Activated CD4-positive, alpha-beta T cell treated with anti-CD3 and anti-CD28 coated beads for 48 hours (primary cell): Measurements from ENCODE around the gene C19orf12.
"Not testable (repeated sequence)": the region's sequence is repeated elsewhere in the genome, so short reads cannot be mapped to it uniquely, and the experiment has no call there.

Experiments
- DNase-seq: peaks from one replicate; pipeline ENCODE4 v3.0.0-alpha.2; 2020

The C19orf12 gene

DNA sequence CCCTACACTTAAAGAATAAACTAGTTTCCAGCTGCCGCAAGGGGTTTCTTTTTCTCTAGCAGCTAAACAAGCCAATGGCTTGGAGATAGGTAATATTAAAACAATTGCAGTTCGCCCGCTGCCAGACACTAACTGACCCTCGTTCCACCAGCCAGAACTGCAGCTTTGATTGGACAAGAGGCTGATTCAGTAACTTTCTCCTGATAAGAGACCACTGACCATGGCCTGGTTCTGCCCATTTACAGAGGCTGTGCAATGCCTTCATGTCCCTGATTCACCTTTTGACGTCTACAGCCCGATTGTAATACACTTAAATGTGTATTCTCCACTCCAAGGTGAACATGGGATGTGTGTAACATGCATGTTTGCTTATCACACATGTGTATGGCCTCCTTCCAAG is 12.8 kb upstream of the C19orf12 start:
- DNase-seq = no peak

DNA sequence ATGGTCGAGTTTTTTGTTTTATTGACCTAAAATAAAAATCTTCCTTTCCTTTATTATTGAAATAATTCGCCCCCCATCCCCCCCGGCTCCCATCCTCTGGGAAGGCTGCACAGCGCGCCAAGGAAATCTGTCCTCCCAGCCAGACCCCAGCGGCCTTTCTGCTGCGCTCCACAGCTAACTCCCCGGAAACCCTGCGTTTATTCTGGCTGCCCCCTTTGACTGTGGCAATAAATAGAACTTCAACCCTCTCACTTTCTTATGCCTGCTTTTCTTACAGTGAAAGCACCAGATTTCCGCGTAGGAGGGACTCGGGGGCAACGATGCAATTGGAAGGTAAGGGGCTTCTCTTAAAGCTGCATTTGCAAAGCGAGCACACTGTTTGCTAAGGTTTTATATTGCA is 9.7 kb upstream of the C19orf12 start:
- DNase-seq = no peak

DNA sequence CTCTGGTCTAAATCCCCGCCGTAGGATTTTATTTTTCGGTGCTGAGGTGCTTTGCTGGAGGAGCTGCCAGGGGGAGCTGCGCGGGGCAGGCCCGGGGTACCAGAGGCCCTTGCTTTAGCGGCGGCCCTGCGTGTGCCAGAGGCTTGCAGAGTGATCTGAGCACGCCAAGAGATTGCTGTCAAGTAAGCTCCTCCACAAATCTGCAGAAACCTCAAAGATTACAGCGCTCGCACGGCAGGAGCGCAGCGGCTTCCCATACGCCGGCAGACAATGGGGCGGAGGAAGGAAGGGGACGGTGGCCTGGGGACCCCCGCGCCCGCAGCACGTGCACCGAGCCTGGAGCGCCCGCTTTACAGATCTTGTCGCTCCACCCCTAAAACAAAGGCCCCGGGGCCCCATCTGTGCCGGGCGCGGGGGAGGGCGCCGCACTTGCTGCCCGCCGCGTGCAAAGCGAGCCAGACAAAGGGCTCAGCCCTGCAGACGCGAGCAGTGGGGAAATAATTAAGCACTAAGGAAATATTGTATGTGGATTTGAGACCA is 9.1 kb upstream of the C19orf12 start:
- peak; percentile 54 for DNase-seq

DNA sequence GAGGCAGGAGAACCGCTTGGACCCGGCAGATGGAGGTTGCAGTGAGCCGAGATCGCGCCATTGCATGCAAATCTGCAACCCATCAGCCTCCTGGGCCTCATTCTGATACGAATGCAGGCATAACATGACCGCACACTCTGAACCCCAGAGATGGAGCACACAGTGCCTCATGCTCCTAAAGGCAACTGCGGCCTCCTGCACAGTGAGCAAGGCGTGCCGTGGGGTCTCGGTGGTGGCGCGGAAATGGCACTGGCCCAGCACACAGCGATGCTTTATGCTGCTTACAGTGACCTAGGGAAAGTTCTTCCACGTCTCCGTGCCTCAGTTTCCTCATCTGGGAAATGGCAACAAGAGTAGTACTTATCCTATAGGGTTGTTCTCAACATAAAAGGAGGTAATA is 2.0 kb upstream of the C19orf12 start:
- no peak for DNase-seq

DNA sequence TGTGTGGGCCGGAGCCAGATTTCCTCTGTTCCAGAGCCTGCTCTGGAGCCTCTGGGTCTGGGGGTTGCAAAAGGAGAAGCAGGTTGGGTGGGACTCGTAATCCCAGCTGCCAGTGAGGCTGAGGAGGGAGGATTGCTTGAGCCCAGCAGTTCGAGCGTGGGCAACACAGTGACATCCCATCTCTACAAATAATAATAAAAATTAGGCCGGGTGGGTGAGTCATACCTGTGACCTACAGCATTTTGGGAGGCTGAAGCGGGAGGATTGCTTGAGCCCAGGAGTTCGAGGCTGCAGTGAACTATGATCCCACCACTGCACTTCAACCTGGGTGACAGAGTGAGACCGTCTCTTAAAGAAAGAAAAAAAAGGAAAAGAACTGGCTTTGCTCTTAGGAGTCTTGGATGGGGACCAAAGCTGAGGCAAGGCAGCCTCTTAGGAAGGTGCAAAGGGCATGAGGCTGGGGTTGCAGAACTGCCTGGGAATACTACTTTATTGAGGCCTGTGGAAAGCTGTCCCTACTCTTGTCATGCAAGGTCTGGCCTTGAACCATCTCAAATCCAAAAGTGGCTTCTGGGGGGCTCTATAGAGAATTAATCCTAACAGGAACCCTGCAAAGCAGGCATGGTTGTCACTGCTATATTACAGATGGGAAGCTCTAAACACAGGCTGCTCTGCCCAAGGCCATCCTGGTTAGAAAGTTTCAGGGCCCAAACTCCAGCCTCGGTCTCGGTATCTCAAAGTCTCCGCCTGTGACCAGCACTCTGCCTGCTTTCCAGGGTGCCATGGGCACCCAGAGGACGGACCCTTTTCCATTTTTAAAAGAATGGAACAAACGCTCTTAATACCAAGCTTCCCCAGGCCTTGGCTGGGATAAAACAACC is 880 bp upstream of the C19orf12 start:
- DNase-seq = peak; percentile 30

DNA sequence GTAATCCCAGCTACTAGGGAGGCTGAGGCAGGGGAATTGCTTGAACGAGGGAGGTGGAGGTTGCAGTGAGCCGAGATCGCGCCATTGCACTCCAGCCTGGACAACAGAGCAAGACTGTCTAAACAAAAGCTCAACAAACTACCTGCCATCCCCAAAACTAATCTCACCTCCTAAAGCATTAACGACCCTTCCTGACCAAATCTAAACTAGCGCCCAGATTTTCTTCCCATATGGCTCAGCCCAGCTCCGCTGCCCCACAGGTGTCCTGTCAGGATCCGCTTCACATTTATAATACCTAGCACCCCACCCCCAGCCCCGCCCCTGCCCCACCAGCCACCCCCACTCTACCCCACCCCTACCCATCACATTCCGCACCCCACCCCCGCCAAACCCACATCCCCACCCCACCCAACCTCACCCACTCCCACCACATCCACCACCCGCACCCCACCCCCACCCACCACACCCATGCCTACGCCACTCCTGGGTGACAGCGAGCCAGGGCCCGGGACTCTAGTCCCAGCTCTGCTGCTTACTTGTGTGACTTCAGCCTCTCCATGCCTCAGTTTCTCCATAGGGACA is 599 bp downstream of the C19orf12 start:
- DNase-seq = no peak

DNA sequence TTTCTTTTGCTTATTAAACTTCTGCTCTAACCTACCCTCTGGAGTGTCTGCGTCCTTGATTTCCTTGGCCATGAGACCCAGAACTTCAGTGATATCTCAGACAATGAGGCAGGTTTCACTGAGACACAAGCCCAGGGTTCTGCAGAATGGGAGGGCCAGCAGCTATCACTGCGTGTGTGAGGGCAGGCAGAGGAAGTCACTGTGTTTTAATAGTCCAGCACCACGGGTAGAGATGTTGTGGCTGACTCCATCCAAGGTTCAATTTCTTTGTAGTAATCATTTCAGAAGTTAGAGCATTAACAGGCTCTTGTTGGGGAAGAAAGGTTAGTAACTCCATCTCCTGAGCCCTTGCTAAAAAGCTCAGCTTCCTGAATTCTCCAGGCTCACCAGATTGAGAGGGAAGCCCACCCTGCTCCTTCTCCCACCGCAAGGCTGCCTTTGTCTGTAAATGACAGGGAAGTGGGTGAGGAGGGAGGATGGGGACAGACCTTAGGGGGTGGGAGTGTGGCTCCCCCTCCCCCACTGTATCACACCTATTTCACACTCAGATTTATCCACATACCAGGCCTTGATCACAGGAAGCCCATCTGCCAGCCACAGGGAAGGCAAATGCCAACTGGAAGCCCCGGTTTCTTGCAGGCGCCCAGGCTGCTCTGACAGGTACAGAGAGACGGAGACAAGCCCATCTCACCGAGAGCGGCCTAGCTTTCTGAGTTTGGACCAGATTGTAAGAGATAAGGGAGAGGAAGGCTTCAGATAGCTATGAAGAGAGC is 2.1 kb downstream of the C19orf12 start:
- no peak for DNase-seq

DNA sequence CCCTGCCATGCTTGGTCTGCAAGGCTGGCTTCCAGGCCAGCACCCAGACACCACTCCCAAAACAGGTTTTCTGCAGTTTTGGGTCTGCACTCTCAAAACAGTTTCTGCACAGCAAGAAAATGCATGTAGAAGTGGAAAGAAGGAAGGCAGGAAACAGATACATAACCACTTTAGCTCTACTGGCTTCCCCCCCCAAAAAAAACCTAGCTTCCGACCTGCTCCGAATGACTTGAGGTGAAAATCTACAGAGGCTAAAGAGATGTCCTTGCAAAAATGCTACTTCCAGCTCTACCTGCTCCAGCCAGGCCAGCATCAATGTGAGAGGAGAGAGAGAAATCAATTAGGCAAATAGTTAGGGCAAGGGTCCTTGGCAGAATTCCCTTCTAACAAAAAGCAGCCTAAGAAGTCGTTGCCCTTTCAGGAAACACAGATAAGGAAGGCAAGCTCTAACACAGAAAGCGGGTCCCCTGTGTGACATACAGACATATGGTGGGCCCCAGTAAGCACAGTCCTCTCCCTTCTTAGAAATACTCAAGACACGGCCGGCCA is 3.4 kb downstream of the C19orf12 start:
- no peak for DNase-seq

DNA sequence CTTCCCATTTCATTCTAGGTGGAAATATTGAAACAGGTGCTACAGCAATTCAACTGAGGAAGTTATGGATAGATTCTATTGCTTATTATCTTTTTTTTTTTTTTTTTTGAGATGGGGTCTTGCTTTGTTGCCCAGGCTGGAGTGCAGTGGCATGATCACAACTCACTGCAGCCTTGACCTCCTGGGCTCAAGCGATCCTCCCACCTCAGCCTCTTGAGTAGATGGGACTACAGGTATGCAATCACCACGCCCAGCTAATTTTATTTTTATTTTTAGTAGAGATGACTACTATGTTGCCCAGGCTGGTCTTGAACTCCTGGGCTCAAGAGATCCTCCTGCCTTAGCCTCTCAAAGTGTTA is 5.6 kb downstream of the C19orf12 start:
- DNase-seq = not testable (repeated sequence)

DNA sequence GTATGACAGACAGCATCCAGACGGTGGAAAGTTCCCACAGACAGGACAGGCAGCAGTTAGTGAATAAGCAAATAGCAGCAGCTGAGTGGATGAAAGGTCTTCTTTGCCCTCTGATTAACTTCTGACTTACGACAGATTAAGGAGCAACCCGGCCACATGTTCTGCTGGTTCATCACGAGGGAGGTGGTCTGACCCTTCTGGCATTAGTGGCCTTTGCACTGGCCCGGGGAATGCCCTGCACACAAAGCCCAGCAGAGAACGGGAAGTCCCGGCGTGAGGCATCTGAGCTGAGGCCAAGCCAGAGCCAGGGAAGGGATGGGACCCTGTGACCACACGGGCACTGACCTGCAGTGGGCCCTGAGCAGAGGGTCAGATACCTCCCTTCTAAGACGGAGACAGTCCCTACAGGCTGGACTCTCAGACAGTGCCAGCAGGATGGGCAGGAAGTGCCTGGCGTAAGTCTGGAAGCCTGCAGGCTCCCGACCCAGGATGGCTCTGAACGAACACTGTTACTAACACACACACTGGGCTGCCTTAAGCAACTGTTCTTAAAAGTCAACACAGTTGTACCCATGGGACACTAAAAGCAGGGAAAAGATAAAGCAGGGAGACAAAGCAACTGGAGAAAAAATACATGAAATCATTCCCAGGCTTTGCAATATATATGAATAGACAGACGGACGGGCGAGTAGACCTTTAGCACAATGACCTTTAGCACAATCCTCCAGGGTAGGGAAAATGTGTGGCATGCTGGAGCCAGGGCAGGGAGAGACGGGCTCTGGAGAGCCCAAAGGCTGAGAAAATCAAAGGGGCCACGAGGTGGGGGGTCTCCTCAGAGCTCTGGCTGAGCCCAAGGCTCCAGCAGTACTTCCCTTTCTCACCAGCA is 6.3 kb downstream of the C19orf12 start:
- no peak for DNase-seq

DNA sequence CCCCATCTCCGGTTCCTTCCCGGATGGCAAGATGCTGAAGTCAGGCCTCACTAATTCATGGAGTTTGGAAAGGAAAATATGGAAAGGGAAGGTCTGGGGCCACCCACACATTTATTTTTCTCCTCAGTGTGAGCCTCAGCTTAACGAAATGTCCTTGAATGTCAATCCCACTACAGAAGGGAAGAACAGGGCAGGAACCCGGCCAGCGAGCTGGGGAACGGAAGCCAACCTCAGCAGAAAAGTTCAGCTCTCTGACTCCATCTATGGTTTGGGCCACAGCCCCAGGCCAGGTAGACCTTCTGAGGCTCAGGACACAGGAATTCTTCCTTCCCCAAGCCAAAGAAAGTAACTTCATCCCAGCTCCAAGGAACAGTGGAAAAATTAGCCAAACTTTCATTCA is 8.4 kb downstream of the C19orf12 start:
- no peak for DNase-seq

DNA sequence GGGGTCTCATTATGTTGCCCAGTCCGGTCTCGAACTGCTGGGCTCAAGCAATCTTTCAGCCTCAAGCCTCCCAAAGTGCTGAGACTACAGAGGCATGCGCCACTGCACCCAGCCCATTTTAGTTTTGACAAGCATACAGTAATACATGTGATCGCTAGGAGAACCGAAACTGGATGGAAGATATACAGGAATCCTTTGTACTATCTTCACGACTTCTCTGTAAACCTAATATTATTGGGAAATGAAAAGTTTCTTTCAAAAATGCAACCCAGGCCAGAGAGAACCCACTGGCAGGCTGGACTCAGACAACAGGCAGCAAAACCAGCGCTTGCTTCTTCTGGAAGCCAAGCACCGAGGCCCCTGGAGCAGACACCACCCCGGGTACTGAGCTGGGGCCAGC is 9.4 kb downstream of the C19orf12 start:
- DNase-seq = no peak

DNA sequence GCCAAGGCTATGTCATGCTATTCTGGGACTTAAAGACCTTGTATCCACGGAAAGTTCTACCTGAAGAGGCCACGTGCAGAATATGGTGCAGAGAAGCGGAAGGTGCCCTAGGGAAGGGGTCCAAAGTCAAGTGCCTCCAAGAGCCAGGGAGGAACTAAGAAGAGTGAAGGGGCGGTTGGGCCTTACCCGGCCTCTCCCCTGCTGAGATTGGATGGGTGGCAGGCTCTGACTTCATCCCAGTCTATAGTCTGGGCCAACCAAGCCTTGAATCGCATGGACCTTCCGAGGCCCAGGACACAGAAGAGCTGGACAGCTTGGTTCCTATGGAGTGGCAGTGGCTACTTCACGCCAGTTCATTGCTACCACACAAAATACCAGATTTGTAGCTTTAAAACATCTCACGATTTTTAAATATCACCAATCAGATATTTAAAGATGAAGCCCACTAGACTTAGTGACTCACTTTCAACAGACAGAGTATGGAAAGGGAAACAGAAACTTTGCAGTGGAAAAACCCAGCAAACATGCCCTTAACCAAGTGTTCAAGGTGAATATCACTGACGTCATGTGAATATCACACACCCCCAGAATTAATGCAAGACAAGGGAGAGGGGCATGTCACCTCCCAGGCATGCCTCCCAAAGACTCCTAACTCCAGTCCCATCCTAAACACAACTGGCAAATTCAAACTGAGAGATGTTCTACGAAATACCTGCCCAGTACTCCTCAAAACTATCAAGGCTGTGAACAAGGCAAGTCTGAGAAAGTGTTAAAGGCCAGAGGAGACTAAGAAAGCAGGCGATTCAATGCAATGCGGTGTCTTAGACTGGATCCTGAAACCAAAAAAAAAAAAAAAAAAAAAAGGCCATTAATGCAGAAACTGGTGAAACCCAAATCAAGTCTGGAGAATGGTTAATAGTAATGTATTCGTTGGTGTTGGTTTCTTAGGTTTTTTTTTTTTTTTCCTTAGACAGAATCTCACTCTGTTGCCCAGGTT is 10.2 kb downstream of the C19orf12 start:
- DNase-seq = no peak

DNA sequence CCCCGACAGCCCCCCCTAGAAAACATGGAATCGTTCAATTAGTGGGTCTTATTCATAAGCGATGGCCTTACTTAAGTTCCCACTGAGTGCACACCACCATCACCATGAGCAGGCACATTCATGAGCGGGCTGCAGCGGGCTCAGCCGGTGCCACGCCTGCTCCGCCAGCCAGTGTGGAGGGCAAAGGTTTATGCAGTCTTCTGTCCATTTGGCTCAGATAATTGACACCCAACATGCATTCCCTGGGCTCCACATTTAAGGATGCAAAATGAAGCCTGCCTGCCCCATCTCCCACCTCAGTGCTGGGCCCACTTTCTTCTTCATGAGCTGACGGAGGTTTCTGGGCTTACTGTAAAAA is 12.1 kb downstream of the C19orf12 start:
- DNase-seq = no peak

DNA sequence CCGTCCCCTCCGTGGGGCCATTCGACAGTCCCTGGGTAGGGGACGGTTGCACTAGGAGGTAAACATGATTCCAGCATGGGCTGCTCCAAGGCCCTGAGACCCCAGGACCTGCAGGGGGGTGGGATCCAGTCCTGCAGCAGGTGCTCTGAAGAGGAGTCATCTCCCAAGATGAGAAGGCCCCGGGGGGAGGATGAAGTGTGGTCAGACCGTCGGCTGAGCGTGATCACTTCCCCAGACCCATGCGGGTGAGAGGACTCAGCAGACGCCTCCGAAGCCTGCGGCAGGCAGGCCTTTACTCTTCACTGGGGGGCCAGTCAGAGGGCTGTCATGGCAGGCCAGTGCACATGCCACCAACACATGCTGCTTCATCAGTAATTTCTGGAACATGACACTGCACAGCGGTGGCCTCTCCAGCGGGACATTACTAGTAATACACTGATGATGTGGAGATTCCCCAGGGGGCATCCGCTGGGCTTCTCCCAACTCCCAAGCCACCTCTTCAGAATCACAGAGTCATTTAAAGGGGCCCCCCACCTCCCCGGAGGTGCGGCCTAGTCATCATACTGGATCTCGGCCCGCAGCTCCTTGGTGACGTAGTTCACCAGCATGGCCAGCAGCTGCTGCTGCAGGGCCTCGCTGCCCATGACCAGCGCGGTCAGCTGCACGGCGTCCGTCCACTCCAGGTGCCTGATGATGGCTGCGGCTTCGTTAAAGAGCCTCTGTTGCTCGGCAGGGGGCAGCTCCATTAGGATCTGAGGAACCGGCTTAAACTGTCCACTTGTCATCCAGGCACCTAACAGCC is 12.7 kb downstream of the C19orf12 start:
- DNase-seq = no peak

DNA sequence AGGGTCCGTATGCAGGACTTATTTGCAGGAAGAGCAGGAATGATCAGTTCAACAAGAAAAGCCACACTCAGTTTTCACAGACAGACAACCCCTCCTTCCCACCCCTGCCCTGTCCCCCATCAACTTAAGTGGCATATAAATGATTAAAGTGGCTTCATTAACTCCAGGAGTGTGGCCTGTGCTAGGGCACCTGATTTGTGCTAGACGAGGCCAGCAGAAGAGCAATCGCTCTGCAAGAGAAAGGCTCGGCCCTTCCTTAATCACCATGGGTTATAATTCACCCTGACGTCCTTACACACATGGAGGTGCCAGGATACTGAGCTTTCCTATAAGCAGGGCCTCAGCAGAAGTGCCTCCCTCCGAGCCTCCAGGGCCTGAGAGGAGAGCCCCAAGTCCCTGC is 14.6 kb downstream of the C19orf12 start:
- DNase-seq = no peak

DNA sequence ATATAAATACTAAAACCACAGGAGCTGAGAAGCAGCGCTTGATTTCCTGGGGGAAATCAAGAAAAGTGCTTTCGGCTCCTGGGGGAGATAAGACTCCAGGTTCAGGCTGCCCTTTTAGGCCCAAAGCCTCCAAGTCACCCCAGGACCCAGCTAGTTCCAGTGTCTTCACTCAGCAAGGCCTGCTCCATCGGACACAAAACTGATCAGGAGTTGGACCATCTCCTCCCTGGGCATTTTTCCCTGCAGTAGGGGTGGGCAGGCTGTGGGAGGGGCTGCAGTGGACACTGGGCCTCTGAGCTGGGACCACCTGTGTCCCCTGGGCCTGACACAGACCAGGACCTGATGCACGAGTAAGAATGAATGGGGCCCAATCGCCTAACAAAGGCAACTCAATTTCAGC is 15.2 kb downstream of the C19orf12 start:
- DNase-seq = no peak

DNA sequence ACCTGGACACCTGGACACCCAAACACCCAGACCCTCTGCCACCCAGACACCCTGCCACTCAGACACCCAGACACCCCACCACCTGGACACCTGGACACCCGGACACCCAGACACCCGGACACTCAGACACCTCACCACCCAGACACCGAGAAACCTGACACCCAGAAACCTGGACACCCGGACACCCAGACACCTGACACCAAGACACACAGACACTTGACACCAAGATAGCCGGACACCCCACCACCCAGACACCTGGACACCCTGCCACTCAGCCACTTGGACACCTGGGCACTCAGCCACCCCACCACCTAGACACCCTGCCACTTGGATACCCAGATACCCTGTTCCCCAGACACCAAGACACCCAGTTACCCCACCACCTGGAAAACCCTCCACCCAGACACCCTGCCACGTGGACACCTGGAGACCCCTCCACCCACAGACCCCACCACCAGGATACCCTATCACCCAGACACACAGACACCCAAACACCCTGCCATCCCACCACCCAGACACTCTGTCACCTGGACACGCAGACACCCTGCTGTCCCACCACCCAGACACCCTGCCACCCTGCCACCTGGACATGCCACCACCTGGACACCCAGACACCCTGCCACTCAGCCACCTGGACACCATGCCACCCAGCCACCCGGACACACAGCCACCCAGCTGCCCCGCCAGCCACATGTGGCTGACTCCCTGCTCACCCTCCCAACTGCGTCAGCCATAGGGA is 17.4 kb downstream of the C19orf12 start:
- no peak for DNase-seq

DNA sequence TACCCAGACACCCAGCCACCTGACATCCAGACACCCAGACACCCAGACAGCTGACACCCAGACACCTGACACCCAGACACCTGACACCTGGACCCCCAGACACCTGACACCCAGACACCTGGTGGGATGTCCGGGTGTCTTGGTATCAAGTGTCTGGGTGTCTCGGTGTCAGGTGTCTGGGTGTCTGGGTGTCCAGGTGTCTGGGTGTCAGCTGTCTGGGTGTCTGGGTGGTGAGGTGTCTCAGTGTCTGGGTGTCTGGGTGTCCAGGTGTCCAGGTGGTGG is 18.6 kb downstream of the C19orf12 start:
- no peak for DNase-seq
